Epithelial cell of alveolus of lung (primary cell): ENCODE data around the gene SMIM5. TPM values are rescaled to one million over a fixed set of nuclear protein-coding genes. Genes with fewer than 3 reads are reported as not detected.

Source experiments
- total RNA-seq: library from RNA; depleted of rRNA; stranded (reverse); fragments of >200 nt; gene quantifications from 2 replicates; pipeline ENCODE4 v1.2.1, GENCODE V29; 2015

Gene SMIM5
- not detected in 2 replicates for total RNA-seq

GRCh38 chr17:75632863-75633485 lies at the start of gene SMIM5:
Gene SMIM5, plus strand, starts transcription at chr17:75633434. Its CDS starts 6,768 bp downstream, at chr17:75640202.

GRCh38 chr17:75587675-75588595 lies 45.3 kb upstream of the SMIM5 start, which contains the start of gene MYO15B:
Gene MYO15B, plus strand, starts transcription at chr17:75587800. Its CDS starts 258 bp downstream, at chr17:75588058.

GRCh38 chr17:75666959-75667790 lies 33.9 kb downstream of the SMIM5 start, which contains the start of the genes RECQL5 and SAP30BP:
Gene RECQL5, minus strand, starts transcription at chr17:75667154. Its CDS starts 597 bp downstream, at chr17:75666557.
Gene SAP30BP, plus strand, starts transcription at chr17:75667338. Its CDS starts 35 bp downstream, at chr17:75667373.

Other genes with a start within 250 kb of the SMIM5 start
- gene GRB2, start 227.8 kb upstream of the SMIM5 start, total RNA-seq, result 76.8 and 82.6 TPM in 2 replicates
- 40.6 and 56.9 TPM in 2 replicates for gene TMEM94, start 176.8 kb upstream of the SMIM5 start, total RNA-seq
- 6.7 and 8.1 TPM in 2 replicates for gene CASKIN2, start 117.9 kb upstream of the SMIM5 start, total RNA-seq
- gene TSEN54, start 116.9 kb upstream of the SMIM5 start, total RNA-seq, result 13.6 and 22.1 TPM in 2 replicates
- gene LLGL2, start 107.7 kb upstream of the SMIM5 start, total RNA-seq, result 0.64 and 1.2 TPM in 2 replicates
- 0.13 and 8.4 TPM in 2 replicates for gene MYO15B, start 45.6 kb upstream of the SMIM5 start, total RNA-seq
- 12.3 and 22.4 TPM in 2 replicates for gene RECQL5, start 33.7 kb downstream of the SMIM5 start, total RNA-seq
- gene SAP30BP, start 33.9 kb downstream of the SMIM5 start, total RNA-seq, result 45.2 and 58.1 TPM in 2 replicates
- gene ITGB4, start 88.0 kb downstream of the SMIM5 start, total RNA-seq, result 2.1 and 22.9 TPM in 2 replicates
- 51.7 and 54.4 TPM in 2 replicates for gene GALK1, start 131.8 kb downstream of the SMIM5 start, total RNA-seq
- gene UNK, start 151.4 kb downstream of the SMIM5 start, total RNA-seq, result 13.3 and 38.2 TPM in 2 replicates
- 0.48 and 4.1 TPM in 2 replicates for gene UNC13D, start 211.0 kb downstream of the SMIM5 start, total RNA-seq
- gene WBP2, start 221.9 kb downstream of the SMIM5 start, total RNA-seq, result 36.0 and 60.9 TPM in 2 replicates
- gene TRIM47, start 245.1 kb downstream of the SMIM5 start, total RNA-seq, result 13.4 and 24.3 TPM in 2 replicates